Left ventricle myocardium inferior (tissue), 1 donor: ENCODE measurements around the gene BRF1. TPM values are rescaled to one million over a fixed set of nuclear protein-coding genes. Genes with fewer than 3 reads are reported as not detected.

Source experiments
- DNase-seq: peaks from one replicate; pipeline ENCODE4 v3.0.0-alpha.2; 2020
- H3K27ac ChIP-seq: fragments of 200-600 bp; replicated peaks from 2 replicates; pipeline ENCODE4 v1.8.0; 2021
- H3K27me3 ChIP-seq: fragments of 200-600 bp; 2 replicates; pipeline ENCODE4 v1.8.0; 2021; ENCODE audit warnings: low read depth
- H3K36me3 ChIP-seq: fragments of 200-600 bp; 2 replicates; pipeline ENCODE4 v1.8.0; 2021
- H3K4me1 ChIP-seq: fragments of 200-600 bp; 2 replicates; pipeline ENCODE4 v1.8.0; 2021
- H3K4me3 ChIP-seq: fragments of 200-600 bp; 2 replicates; pipeline ENCODE4 v1.8.0; 2021; ENCODE audit warnings: mild to moderate bottlenecking, moderate library complexity
- H3K9me3 ChIP-seq: fragments of 200-600 bp; replicated peaks from 2 replicates; pipeline ENCODE4 v1.8.0; 2021
- intact Hi-C: fragments of 100-400 bp; cut with micrococcal nuclease; formaldehyde crosslinking; loops from one replicate; pipeline ENCODE4 v1.11.0; 2022
- total RNA-seq: library from RNA; stranded (reverse); fragmentation: NEBNext Ultra II Directional; extraction: Animal tissue kit (Norgen Biotek cat#: 25700); gene quantifications from one replicate; pipeline ENCODE4 v1.2.1, GENCODE V29; 2021
- TF ChIP-seq, protein P1 (sequence below): fragments of 200-600 bp; IDR thresholded peaks from 2 replicates; pipeline ENCODE4 v1.8.0; 2021; ENCODE audit warnings: antibody characterized with exemption, mild to moderate bottlenecking, borderline replicate concordance
- donor health status: DM: no; HTN: yes; CAD: no; lungs with severe emphysema.

Gene BRF1
- total RNA-seq, 1 donor from 2014 or later: 19.8 TPM

DNA sequence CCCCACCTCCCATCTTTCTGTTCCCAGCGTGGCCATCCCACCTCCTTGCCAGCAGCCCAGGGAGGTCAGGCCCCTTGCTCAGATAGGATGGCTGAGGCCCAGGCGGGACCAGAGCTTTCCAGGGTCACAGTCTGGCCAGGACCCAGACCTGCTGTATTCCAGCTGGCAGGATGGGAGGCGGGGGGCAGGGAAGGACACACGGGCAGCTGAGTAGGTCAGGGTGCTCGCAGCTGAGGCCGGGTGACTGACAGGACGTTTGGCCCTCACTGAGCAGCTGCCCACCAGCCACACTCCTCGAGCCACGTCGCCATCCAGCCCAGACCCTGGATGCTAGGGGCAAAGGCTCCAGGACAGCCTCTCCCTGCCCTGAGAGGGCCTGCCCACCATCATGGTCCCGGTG is 123.7 kb downstream of the BRF1 start:
- DNase-seq: no peak
- intact Hi-C loops: no loop called here

DNA sequence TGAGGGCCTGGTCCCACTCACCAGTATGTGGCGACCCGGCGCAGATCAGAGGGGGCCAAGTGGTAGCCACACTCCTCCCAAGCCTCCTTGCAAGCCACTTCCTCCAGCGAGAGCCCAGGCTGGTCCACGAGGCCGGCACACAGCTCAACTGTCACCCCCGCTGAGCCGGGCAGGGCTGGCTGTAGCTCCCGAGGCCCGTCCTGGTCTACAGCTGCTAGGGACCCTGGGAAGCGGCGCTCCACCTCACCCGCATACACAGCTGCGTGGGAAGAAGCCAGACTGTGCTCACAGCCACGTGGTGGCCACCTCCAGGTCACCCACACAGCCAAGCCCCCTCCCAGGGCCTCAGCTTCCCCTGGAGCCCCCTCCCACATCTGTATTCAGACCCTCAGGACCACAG is 124.3 kb downstream of the BRF1 start:
- no peaks in the 10 kb centered on the region for H3K36me3 ChIP-seq
- TF ChIP-seq, protein P1, sequence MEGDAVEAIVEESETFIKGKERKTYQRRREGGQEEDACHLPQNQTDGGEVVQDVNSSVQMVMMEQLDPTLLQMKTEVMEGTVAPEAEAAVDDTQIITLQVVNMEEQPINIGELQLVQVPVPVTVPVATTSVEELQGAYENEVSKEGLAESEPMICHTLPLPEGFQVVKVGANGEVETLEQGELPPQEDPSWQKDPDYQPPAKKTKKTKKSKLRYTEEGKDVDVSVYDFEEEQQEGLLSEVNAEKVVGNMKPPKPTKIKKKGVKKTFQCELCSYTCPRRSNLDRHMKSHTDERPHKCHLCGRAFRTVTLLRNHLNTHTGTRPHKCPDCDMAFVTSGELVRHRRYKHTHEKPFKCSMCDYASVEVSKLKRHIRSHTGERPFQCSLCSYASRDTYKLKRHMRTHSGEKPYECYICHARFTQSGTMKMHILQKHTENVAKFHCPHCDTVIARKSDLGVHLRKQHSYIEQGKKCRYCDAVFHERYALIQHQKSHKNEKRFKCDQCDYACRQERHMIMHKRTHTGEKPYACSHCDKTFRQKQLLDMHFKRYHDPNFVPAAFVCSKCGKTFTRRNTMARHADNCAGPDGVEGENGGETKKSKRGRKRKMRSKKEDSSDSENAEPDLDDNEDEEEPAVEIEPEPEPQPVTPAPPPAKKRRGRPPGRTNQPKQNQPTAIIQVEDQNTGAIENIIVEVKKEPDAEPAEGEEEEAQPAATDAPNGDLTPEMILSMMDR: no peak
- H3K4me3 ChIP-seq: no peak overlapping the region
- intact Hi-C loops: no loop called here
- H3K4me1 ChIP-seq: peaks cover 13% of the 10 kb centered on the region
- H3K9me3 ChIP-seq: no peaks in the 10 kb centered on the region
- no peaks in the 10 kb centered on the region for H3K27me3 ChIP-seq
- H3K27ac ChIP-seq: no peak overlapping the region
- no peak for DNase-seq

More for the DNA sequence above, 123.7 kb downstream of the BRF1 start:
- H3K27me3 ChIP-seq: no peaks in the 10 kb centered on the region
- H3K36me3 ChIP-seq: no peaks in the 10 kb centered on the region
- no peaks in the 10 kb centered on the region for H3K9me3 ChIP-seq
- H3K4me3 ChIP-seq: no peak overlapping the region
- H3K27ac ChIP-seq: no peak overlapping the region
- TF ChIP-seq, protein P1: no peak
- H3K4me1 ChIP-seq: peaks cover 18% of the 10 kb centered on the region

DNA sequence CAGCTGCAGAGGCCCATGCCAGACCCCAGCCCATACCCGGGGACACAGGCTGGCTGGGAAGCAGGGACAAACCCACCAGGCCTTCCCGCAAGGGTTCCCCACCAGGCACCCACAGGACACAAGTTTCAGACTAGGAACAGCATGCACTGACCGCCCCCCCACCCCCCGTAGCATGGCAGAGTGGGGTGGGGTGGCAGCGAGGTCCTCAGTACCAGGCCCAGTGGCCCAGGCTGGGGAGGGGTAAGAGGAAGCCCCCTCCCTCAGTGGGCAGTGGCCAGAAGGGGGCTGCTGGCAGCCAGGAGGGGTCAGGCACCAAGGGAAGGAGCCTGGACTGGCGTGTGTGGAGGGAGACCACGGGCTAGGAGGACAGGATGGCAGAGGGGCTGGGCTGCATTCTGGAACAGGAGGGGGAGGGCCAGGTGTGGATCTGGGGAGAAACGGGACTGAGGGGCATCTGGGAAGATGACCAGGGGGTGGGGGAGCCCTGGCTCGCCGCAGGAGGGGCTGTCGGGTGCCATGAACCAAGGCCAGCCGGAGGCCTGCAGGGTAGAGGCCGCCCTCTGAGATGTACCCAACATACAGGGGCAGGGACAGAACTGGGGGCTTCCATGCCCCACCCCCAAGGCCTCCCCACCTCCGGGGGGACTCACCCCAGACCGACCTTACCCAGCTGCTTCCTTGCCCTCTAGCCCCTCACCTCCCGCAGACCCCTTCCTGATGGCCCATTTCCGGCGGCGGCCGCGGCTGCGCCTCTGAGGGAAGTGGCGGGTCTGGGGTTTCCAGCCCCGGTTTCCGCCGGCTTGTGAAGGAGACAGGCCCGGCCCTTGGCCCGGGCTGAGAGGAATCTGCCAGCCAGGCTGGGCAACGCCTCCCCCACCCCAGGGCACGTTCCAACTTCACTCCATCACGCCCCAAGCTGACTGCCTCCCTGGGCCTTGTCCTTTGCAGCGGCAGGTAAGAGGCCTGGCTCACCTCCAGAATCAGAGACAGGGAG is 126.6 kb downstream of the BRF1 start:
- H3K4me3 ChIP-seq: no peak overlapping the region
- peaks cover 15% of the 10 kb centered on the region for H3K27me3 ChIP-seq
- no peak for DNase-seq
- TF ChIP-seq, protein P1: no peak
- H3K27ac ChIP-seq: no peak overlapping the region
- intact Hi-C loops: no loop called here
- no peaks in the 10 kb centered on the region for H3K9me3 ChIP-seq
- H3K4me1 ChIP-seq: peaks cover 24% of the 10 kb centered on the region
- H3K36me3 ChIP-seq: no peaks in the 10 kb centered on the region

DNA sequence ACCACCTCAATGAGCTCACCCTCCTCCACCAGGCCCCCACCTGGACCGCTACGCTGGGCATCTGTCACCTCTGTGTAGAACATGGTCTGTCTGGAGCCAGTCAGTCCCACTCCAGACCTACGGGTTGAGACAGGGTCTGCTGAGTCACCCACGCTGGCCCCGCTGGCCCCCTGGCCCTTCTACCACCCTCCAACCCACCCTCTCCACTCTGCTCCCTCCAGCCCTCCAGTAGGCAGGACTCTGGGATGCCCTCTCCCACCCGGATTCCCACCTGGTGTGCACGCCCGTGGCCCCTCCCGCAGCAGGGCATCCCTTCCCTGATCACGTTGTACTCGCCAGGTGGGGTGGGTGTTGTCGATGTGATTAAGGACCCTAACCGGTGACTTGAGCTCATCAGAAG is 127.7 kb downstream of the BRF1 start:
- no peak overlapping the region for H3K4me3 ChIP-seq
- no peak overlapping the region for H3K27ac ChIP-seq
- TF ChIP-seq, protein P1: no peak
- DNase-seq: no peak
- intact Hi-C loops: no loop called here
- no peaks in the 10 kb centered on the region for H3K9me3 ChIP-seq
- H3K36me3 ChIP-seq: no peaks in the 10 kb centered on the region
- peaks cover 18% of the 10 kb centered on the region for H3K27me3 ChIP-seq
- peaks cover 27% of the 10 kb centered on the region for H3K4me1 ChIP-seq

DNA sequence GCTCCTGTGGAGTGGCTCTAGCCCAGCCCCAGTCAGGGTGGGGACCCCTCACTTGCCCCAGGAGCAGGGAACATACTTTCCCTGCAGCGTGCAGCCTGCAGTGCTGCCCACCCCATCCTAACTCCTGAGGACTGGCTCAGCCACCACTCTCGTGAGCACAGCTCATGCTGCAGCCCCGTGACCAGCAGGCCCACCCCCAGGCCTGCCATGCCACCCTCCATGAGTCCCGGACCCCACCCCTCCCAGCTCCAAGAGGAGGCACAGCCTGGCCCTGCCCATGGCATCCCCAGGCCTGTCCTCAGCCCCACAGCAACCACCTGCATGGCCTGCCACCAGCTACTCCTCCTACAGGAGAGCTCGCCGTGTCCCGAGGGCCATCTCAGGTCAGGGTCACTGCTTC is 128.3 kb downstream of the BRF1 start:
- intact Hi-C loops: no loop called here
- no peaks in the 10 kb centered on the region for H3K9me3 ChIP-seq

More for the DNA sequence above, 128.3 kb downstream of the BRF1 start:
- H3K27me3 ChIP-seq: peaks cover 22% of the 10 kb centered on the region
- TF ChIP-seq, protein P1: no peak
- H3K4me1 ChIP-seq: peaks cover 32% of the 10 kb centered on the region
- no peak overlapping the region for H3K27ac ChIP-seq
- H3K36me3 ChIP-seq: no peaks in the 10 kb centered on the region
- DNase-seq: no peak
- no peak overlapping the region for H3K4me3 ChIP-seq
